CD8-positive, alpha-beta memory T cell (primary cell): ENCODE data around the gene TAF7L. TPM values are rescaled to one million over a fixed set of nuclear protein-coding genes. Genes with fewer than 3 reads are reported as not detected.

Source experiments
- CTCF ChIA-PET: fragments of 350-600 bp; sonication (Branson Sonifier 250); formaldehyde crosslinking; loops from one replicate; lab custom pipeline; 2021; ENCODE audit warnings: antibody characterized with exemption; lab: Charles Lee
- POLR2A ChIA-PET: fragments of 350-600 bp; sonication (Branson Sonifier 250); formaldehyde crosslinking; loops from one replicate; lab custom pipeline; 2021; ENCODE audit warnings: antibody characterized with exemption; lab: Charles Lee
- DNase-seq, 5 donors: peaks; one replicate each; pipeline versions ENCODE4 v3.0.0 to v3.0.0-alpha.2; 2020 to 2022; ENCODE audit warnings: mixed read lengths in 1 of 5
- H3K27ac ChIP-seq: one replicate; pipeline ENCODE4 v1.7.0; 2013; ENCODE audit warnings: low read depth, mild to moderate bottlenecking, low read length, moderate library complexity
- H3K27me3 ChIP-seq: 2 replicates; pipeline ENCODE4 v1.7.0; 2013; ENCODE audit warnings: low read length, mild to moderate bottlenecking; ENCODE audit not compliant: insufficient read depth, poor library complexity, severe bottlenecking
- H3K36me3 ChIP-seq: 2 replicates; pipeline ENCODE4 v1.7.0; 2013; ENCODE audit warnings: mild to moderate bottlenecking, low read length, moderate library complexity; ENCODE audit not compliant: insufficient read depth
- H3K4me1 ChIP-seq: 2 replicates; pipeline ENCODE4 v1.7.0; 2013; ENCODE audit warnings: mild to moderate bottlenecking, low read length, moderate library complexity; ENCODE audit not compliant: insufficient read depth
- H3K4me3 ChIP-seq: 2 replicates; pipeline ENCODE4 v1.7.0; 2013; ENCODE audit warnings: mild to moderate bottlenecking, low read length
- H3K9me3 ChIP-seq: 2 replicates; pipeline ENCODE4 v1.7.0; 2013; ENCODE audit warnings: mild to moderate bottlenecking, low read length
- H3K27ac Mint-ChIP-seq, 8 donors: one replicate each; pipeline ENCODE4 v1.8.0; 2020 to 2021; ENCODE audit warnings: mixed read lengths in 8 of 8, mild to moderate bottlenecking in 6 of 8, inconsistent platforms in 3 of 8, moderate library complexity in 3 of 8
- H3K27me3 Mint-ChIP-seq, 2 donors: one replicate each; pipeline ENCODE4 v1.8.0; 2020 to 2021; ENCODE audit warnings: mixed read lengths in 2 of 2, mild to moderate bottlenecking in 1 of 2, moderate library complexity in 1 of 2
- H3K36me3 Mint-ChIP-seq, 3 donors: one replicate each; pipeline ENCODE4 v1.8.0; 2020 to 2021; ENCODE audit warnings: mixed read lengths in 3 of 3, inconsistent platforms in 1 of 3, mild to moderate bottlenecking in 1 of 3
- H3K4me1 Mint-ChIP-seq, 3 donors: one replicate each; pipeline ENCODE4 v1.8.0; 2020 to 2021; ENCODE audit warnings: mixed read lengths in 3 of 3, inconsistent platforms in 1 of 3, mild to moderate bottlenecking in 1 of 3
- H3K4me3 Mint-ChIP-seq, 7 donors: one replicate each; pipeline ENCODE4 v1.8.0; 2020 to 2021; ENCODE audit warnings: mixed read lengths in 7 of 7, mild to moderate bottlenecking in 6 of 7, moderate library complexity in 4 of 7, inconsistent platforms in 2 of 7
- H3K9me3 Mint-ChIP-seq, 5 donors: one replicate each; pipeline ENCODE4 v1.8.0; 2020 to 2022; ENCODE audit warnings: mixed read lengths in 5 of 5, mild to moderate bottlenecking in 3 of 5, moderate library complexity in 2 of 5, inconsistent platforms in 1 of 5
- polyA plus RNA-seq: library from polyadenylated mRNA; unstranded; fragments of 300-500 nt; fragmentation: Illumina TruSeq; gene quantifications from one replicate; pipeline ENCODE4 v1.2.3, GENCODE V29; 2021
- total RNA-seq, 2 experiments: library from RNA; stranded (reverse); gene quantifications; one replicate each; pipeline ENCODE4 v1.2.3, GENCODE V29; 2021

Gene TAF7L
- total and polyA plus RNA-seq, 3 experiments from 2014 or later = not detected

- DNase-seq = no peak
- no peak overlapping the region for H3K27ac ChIP-seq
- POLR2A ChIA-PET = no interaction called here
- peaks cover 0 to 4% of the 10 kb centered on the region in 2 donors for H3K27me3 Mint-ChIP-seq
- no peaks in the 10 kb centered on the region for H3K4me1 Mint-ChIP-seq
- H3K36me3 ChIP-seq = no peaks in the 10 kb centered on the region
- H3K4me1 ChIP-seq = no peaks in the 10 kb centered on the region
- no peaks in the 10 kb centered on the region for H3K9me3 ChIP-seq
- H3K4me3 ChIP-seq = no peak overlapping the region
- H3K27ac Mint-ChIP-seq = no peak overlapping the region
- no peaks in the 10 kb centered on the region for H3K36me3 Mint-ChIP-seq
- CTCF ChIA-PET = no interaction called here
- H3K9me3 Mint-ChIP-seq = no peaks in the 10 kb centered on the region
- H3K4me3 Mint-ChIP-seq = no peak overlapping the region
- no peaks in the 10 kb centered on the region for H3K27me3 ChIP-seq
These were observed 49.6 kb downstream of the TAF7L start for GRCh38 chrX:101241531-101241930.

DNA sequence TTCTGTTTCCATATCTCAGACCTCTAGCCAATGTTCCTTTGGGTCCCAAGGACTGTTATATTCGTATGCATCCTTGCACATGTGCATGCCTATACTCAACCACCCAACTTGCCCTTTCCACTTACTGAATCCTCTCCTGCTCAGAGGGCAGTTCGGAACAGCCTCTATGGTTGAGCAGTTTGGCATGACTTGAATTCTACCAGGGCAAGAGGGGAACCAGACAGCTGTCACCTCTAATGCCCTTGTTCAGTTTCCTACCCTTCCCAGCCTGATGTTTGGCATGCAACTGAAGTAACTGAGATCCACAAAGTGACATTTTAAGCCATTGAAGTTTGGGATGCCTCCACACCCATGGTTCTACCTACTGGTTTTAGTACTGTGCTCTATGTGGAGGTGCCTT, 54.1 kb downstream of the TAF7L start:
- POLR2A ChIA-PET = no interaction called here
- Histone ChIP-seq H3K36me3 (no peaks in the 10 kb centered on the region), H3K4me3 (no peak overlapping the region), H3K4me1 (no peaks in the 10 kb centered on the region), H3K27ac (no peak overlapping the region), H3K27me3 (no peaks in the 10 kb centered on the region), H3K9me3 (no peaks in the 10 kb centered on the region)
- CTCF ChIA-PET = no interaction called here
- Mint-ChIP-seq H3K4me3 (no peak overlapping the region), H3K27ac (no peak overlapping the region), H3K9me3 (no peaks in the 10 kb centered on the region), H3K4me1 (no peaks in the 10 kb centered on the region), H3K27me3 (peaks cover 0 to 3% of the 10 kb centered on the region in 2 donors), H3K36me3 (no peaks in the 10 kb centered on the region)
- DNase-seq = no peak

- CTCF ChIA-PET = no interaction called here
- Mint-ChIP-seq H3K27ac (no peak overlapping the region), H3K27me3 (peaks cover 0 to 4% of the 10 kb centered on the region in 2 donors), H3K36me3 (peaks cover 0 to 2% (median 0%) of the 10 kb centered on the region in 3 donors), H3K9me3 (no peaks in the 10 kb centered on the region), H3K4me1 (no peaks in the 10 kb centered on the region), H3K4me3 (no peak overlapping the region)
- no peak for DNase-seq
- no peaks in the 10 kb centered on the region for H3K27me3 ChIP-seq
- no peak overlapping the region for H3K27ac ChIP-seq
- H3K4me1 ChIP-seq = no peaks in the 10 kb centered on the region
- no peaks in the 10 kb centered on the region for H3K9me3 ChIP-seq
- POLR2A ChIA-PET = no interaction called here
- H3K36me3 ChIP-seq = no peaks in the 10 kb centered on the region
- H3K4me3 ChIP-seq = no peak overlapping the region
These were observed 58.8 kb downstream of the TAF7L start for GRCh38 chrX:101232316-101232715.

DNA sequence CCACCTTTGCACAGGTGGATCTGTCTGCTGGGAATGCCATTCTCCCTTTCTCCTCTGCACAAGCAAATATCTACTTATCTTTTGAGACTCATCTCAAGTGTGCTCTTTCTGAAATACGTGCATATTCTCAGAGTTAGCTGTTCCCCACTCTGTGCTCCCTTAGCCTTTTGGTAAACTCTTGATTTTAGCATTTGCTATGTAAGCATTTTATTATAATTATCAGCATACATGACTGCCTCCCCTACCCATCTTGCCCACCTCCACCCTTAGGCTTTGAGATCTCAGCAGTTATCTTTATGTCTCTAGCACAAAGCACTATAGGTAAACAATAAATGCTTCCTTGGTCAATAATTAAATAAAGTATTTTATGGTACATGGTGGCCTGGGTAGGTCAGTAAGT, 60.1 kb downstream of the TAF7L start:
- Histone ChIP-seq H3K27ac (no peak overlapping the region), H3K36me3 (no peaks in the 10 kb centered on the region), H3K4me1 (no peaks in the 10 kb centered on the region), H3K9me3 (no peaks in the 10 kb centered on the region), H3K4me3 (no peak overlapping the region), H3K27me3 (no peaks in the 10 kb centered on the region)
- Mint-ChIP-seq H3K4me1 (no peaks in the 10 kb centered on the region), H3K27ac (no peak overlapping the region), H3K4me3 (no peak overlapping the region), H3K27me3 (peaks cover 0 to 4% of the 10 kb centered on the region in 2 donors), H3K9me3 (no peaks in the 10 kb centered on the region), H3K36me3 (peaks cover 0 to 2% (median 0%) of the 10 kb centered on the region in 3 donors)
- ChIA-PET POLR2A (no interaction called here), CTCF (no interaction called here)
- DNase-seq = no peak

DNA sequence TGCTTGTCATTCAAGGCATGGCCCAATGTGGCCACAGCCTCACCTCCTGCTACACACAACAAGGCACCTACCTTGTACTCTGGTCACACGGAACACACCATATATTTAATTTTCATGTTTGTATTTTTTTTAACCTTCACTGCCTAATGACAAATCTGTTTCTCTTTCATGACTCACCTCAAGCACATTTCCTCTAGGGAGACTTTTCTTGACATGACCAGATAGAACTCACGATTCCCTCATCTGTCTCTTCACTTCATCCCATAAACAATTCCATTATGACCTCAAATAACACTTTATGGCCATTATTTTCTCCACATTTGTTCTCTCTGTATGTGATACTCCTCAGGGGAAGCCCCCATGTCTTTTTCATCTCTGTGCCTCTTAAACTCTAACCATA, 60.5 kb downstream of the TAF7L start:
- Histone ChIP-seq H3K27ac (no peak overlapping the region), H3K4me1 (no peaks in the 10 kb centered on the region), H3K9me3 (no peaks in the 10 kb centered on the region), H3K4me3 (no peak overlapping the region), H3K36me3 (no peaks in the 10 kb centered on the region), H3K27me3 (no peaks in the 10 kb centered on the region)
- no peak for DNase-seq
- no peaks in the 10 kb centered on the region for H3K4me1 Mint-ChIP-seq
- H3K27me3 Mint-ChIP-seq = peaks cover 0 to 3% of the 10 kb centered on the region in 2 donors
- H3K36me3 Mint-ChIP-seq = peaks cover 0 to 2% (median 0%) of the 10 kb centered on the region in 3 donors
- ChIA-PET CTCF (no interaction called here), POLR2A (no interaction called here)
- no peak overlapping the region for H3K4me3 Mint-ChIP-seq
- peak overlapping the region in 1 of 8 donors; percentile 34 for H3K27ac Mint-ChIP-seq
- no peaks in the 10 kb centered on the region for H3K9me3 Mint-ChIP-seq

GRCh38 chrX:101229170-101229569, 62.0 kb downstream of the TAF7L start:
- Mint-ChIP-seq H3K27ac (no peak overlapping the region), H3K27me3 (peaks cover 0 to 3% of the 10 kb centered on the region in 2 donors), H3K9me3 (no peaks in the 10 kb centered on the region), H3K36me3 (peaks cover 0 to 2% (median 0%) of the 10 kb centered on the region in 3 donors), H3K4me1 (no peaks in the 10 kb centered on the region), H3K4me3 (no peak overlapping the region)
- Histone ChIP-seq H3K4me3 (no peak overlapping the region), H3K9me3 (no peaks in the 10 kb centered on the region), H3K27me3 (no peaks in the 10 kb centered on the region), H3K36me3 (no peaks in the 10 kb centered on the region), H3K4me1 (no peaks in the 10 kb centered on the region), H3K27ac (no peak overlapping the region)
- POLR2A ChIA-PET = no interaction called here
- CTCF ChIA-PET = no interaction called here
- no peak for DNase-seq

DNA sequence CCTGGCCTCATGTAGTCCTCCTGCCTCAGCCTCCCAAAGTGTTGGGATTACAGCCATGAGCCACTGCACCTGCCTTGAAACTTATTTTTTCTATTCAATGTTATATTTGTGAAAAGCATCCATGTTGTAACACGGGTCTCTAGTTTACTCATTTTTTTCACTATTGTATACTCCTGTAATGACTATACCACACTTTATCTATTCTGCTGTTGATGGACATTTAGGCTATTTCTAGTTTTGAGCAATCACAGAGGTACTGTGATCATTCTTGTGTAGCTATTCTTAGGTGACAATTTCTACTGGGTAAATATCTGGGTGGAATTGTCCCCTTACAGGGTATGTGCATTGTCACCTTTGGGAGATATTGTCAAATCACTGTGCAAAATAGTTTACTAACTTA, 67.9 kb downstream of the TAF7L start:
- no peak overlapping the region for H3K27ac Mint-ChIP-seq
- H3K36me3 Mint-ChIP-seq = no peaks in the 10 kb centered on the region
- no peak for DNase-seq
- peaks cover 0 to 13% of the 10 kb centered on the region in 2 donors for H3K27me3 Mint-ChIP-seq
- peaks cover 0 to 2% (median 0%) of the 10 kb centered on the region in 3 donors for H3K4me1 Mint-ChIP-seq
- H3K36me3 ChIP-seq = no peaks in the 10 kb centered on the region
- ChIA-PET POLR2A (no interaction called here), CTCF (no interaction called here)
- no peaks in the 10 kb centered on the region for H3K27me3 ChIP-seq
- H3K9me3 ChIP-seq = no peaks in the 10 kb centered on the region
- H3K27ac ChIP-seq = no peak overlapping the region
- H3K4me1 ChIP-seq = no peaks in the 10 kb centered on the region
- H3K4me3 Mint-ChIP-seq = no peak overlapping the region
- H3K9me3 Mint-ChIP-seq = no peaks in the 10 kb centered on the region
- no peak overlapping the region for H3K4me3 ChIP-seq

DNA sequence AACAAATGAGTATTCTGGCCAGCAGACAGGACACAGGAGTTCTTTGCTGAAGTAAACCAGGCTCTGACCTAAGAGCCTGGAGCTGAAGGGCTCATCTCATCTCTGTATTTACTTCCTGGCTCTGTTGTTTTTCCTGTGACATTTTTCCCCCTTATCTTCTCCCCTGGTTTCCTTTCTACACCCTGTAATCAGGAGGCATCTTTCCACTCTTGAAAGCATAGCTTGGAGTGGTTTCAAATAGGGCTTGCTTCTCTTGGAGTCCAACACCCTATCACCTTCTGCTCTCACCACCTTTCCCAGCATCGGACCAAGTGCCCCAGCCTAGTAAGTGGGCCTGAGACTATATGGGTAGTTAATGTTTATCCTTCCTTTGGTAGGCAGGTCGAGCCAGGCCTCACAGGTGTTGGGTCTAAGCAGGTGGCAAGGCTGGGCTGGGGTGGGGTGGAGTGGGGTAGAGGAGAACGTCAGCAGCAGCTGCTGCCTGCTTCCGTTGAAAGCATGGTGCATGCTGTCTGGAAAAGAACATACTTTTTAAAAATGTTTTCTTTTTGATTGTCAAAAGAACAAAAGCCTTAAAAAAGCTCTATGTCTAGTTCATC, 70.4 kb downstream of the TAF7L start:
- H3K27me3 Mint-ChIP-seq = peaks cover 0 to 15% of the 10 kb centered on the region in 2 donors
- no peak for DNase-seq
- Histone ChIP-seq H3K36me3 (no peaks in the 10 kb centered on the region), H3K4me1 (no peaks in the 10 kb centered on the region), H3K27ac (no peak overlapping the region), H3K4me3 (no peak overlapping the region), H3K27me3 (no peaks in the 10 kb centered on the region), H3K9me3 (no peaks in the 10 kb centered on the region)
- peak overlapping the region in 3 of 8 donors; percentile 19 to 42 (median 33) for H3K27ac Mint-ChIP-seq
- no peaks in the 10 kb centered on the region for H3K9me3 Mint-ChIP-seq
- CTCF ChIA-PET = no interaction called here
- no peaks in the 10 kb centered on the region for H3K36me3 Mint-ChIP-seq
- H3K4me1 Mint-ChIP-seq = peaks cover 0 to 2% (median 0%) of the 10 kb centered on the region in 3 donors
- POLR2A ChIA-PET = no interaction called here
- H3K4me3 Mint-ChIP-seq = no peak overlapping the region
